ENCODE results near the gene ACSS3. TPM values are rescaled to one million over a fixed set of nuclear protein-coding genes. Genes with fewer than 3 reads are reported as not detected.

ACSS3 gene
- total RNA-seq, 2 experiments from 2014 or later = not detected

- Histone ChIP-seq H3K4me1 (ENCODE audit: insufficient read depth, low read length) (no peaks in the 10 kb centered on the region), H3K27me3 (ENCODE audit: control insufficient read depth in 1 of 2, insufficient read depth in 2 of 2, low read length in 2 of 2) (no peaks in the 10 kb centered on the region), H3K36me3 (ENCODE audit: insufficient read depth, low read length) (no peaks in the 10 kb centered on the region), H3K9me3 (ENCODE audit: control insufficient read depth in 1 of 2, insufficient read depth in 1 of 2, low read length in 2 of 2) (peaks cover 0 to 7% of the 10 kb centered on the region in 2 experiments), H3K27ac (ENCODE audit: low read depth in 1 of 2, low read length in 2 of 2) (no peak overlapping the region), H3K4me3 (ENCODE audit: low read length) (no peak overlapping the region)
- DNase-seq (no peak), ATAC-seq (ENCODE audit: poor library complexity) (no peak)
- no peak for TF ChIP-seq CTCF (IDR thresholded peaks at IDR 0.05)
- CTCF ChIA-PET = no interaction called here
- Mint-ChIP-seq H3K36me3 (ENCODE audit: low read depth) (no peaks in the 10 kb centered on the region), H3K9me3 (peaks cover 5% of the 10 kb centered on the region), H3K4me3 (no peak overlapping the region), H3K4me1 (ENCODE audit: low read depth) (no peaks in the 10 kb centered on the region), H3K27me3 (no peaks in the 10 kb centered on the region), H3K27ac (no peak overlapping the region)
- POLR2A ChIA-PET = no interaction called here
- intact Hi-C loops (cut with DNase I, micrococcal nuclease) = no loop called here
Observed at GRCh38 chr12:81294325-81295190, 216.7 kb downstream of the ACSS3 start.

- intact Hi-C loops (cut with DNase I, micrococcal nuclease) = no loop called here
- ChIA-PET CTCF (no interaction called here), POLR2A (no interaction called here)
- H3K9me3 Mint-ChIP-seq = peaks cover 5% of the 10 kb centered on the region
- no peaks in the 10 kb centered on the region for H3K4me1 ChIP-seq (ENCODE audit: insufficient read depth, low read length)
- no peaks in the 10 kb centered on the region for H3K4me1 Mint-ChIP-seq (ENCODE audit: low read depth)
- no peak for TF ChIP-seq CTCF (IDR thresholded peaks at IDR 0.05)
- no peaks in the 10 kb centered on the region for H3K36me3 ChIP-seq (ENCODE audit: insufficient read depth, low read length)
- ATAC-seq (ENCODE audit: poor library complexity) (no peak), DNase-seq (no peak)
- no peaks in the 10 kb centered on the region for H3K27me3 Mint-ChIP-seq
- H3K27ac Mint-ChIP-seq = no peak overlapping the region
- H3K9me3 ChIP-seq (ENCODE audit: control insufficient read depth in 1 of 2, insufficient read depth in 1 of 2, low read length in 2 of 2) = peaks cover 0 to 7% of the 10 kb centered on the region in 2 experiments
- no peak overlapping the region for H3K27ac ChIP-seq (ENCODE audit: low read depth in 1 of 2, low read length in 2 of 2)
- no peak overlapping the region for H3K4me3 ChIP-seq (ENCODE audit: low read length)
- H3K36me3 Mint-ChIP-seq (ENCODE audit: low read depth) = no peaks in the 10 kb centered on the region
- H3K27me3 ChIP-seq (ENCODE audit: control insufficient read depth in 1 of 2, insufficient read depth in 2 of 2, low read length in 2 of 2) = no peaks in the 10 kb centered on the region
- no peak overlapping the region for H3K4me3 Mint-ChIP-seq
Observed at GRCh38 chr12:81295251-81295650, 217.4 kb downstream of the ACSS3 start.

GRCh38 chr12:81296556-81297305 lies 218.9 kb downstream of the ACSS3 start:
- CTCF ChIA-PET = no interaction called here
- peaks cover 5% of the 10 kb centered on the region for H3K9me3 Mint-ChIP-seq
- H3K27ac ChIP-seq (ENCODE audit: low read depth in 1 of 2, low read length in 2 of 2) = no peak overlapping the region

More at GRCh38 chr12:81296556-81297305, 218.9 kb downstream of the ACSS3 start:
- H3K27me3 Mint-ChIP-seq = no peaks in the 10 kb centered on the region
- H3K4me1 Mint-ChIP-seq (ENCODE audit: low read depth) = no peaks in the 10 kb centered on the region
- Histone ChIP-seq H3K9me3 (ENCODE audit: control insufficient read depth in 1 of 2, insufficient read depth in 1 of 2, low read length in 2 of 2) (peaks cover 0 to 7% of the 10 kb centered on the region in 2 experiments), H3K4me3 (ENCODE audit: low read length) (no peak overlapping the region), H3K4me1 (ENCODE audit: insufficient read depth, low read length) (no peaks in the 10 kb centered on the region), H3K36me3 (ENCODE audit: insufficient read depth, low read length) (no peaks in the 10 kb centered on the region), H3K27me3 (ENCODE audit: control insufficient read depth in 1 of 2, insufficient read depth in 2 of 2, low read length in 2 of 2) (no peaks in the 10 kb centered on the region)
- no peaks in the 10 kb centered on the region for H3K36me3 Mint-ChIP-seq (ENCODE audit: low read depth)
- POLR2A ChIA-PET = no interaction called here
- TF ChIP-seq CTCF (IDR thresholded peaks at IDR 0.05) = no peak
- DNase-seq (no peak), ATAC-seq (ENCODE audit: poor library complexity) (no peak)
- no peak overlapping the region for H3K4me3 Mint-ChIP-seq
- H3K27ac Mint-ChIP-seq = no peak overlapping the region
- intact Hi-C loops (cut with DNase I, micrococcal nuclease) = no loop called here

Measured in CD4-positive, alpha-beta T cell (primary cell).